Thymus (tissue), 11 donors: ENCODE data around the gene ZNRF1. TPM values are rescaled to one million over a fixed set of nuclear protein-coding genes. Genes with fewer than 3 reads are reported as not detected.

ENCODE experiments used
- DNase-seq, 9 donors: peaks; one replicate each; pipeline ENCODE4 v3.0.0-alpha.2; 2013; ENCODE audit warnings: low spot score in 9 of 9, low read depth in 6 of 9, missing footprints in 1 of 9
- H3K27ac ChIP-seq, 2 donors: one replicate each; pipeline ENCODE4 v1.5.1; 2013; ENCODE audit warnings: control low read depth in 1 of 2, low read depth in 1 of 2, low read length in 1 of 2, mild to moderate bottlenecking in 1 of 2, moderate library complexity in 1 of 2
- H3K27me3 ChIP-seq, 2 donors: one replicate each; pipeline ENCODE4 v1.5.1; 2013; ENCODE audit warnings: low read length in 1 of 2; ENCODE audit not compliant: control insufficient read depth in 2 of 2, insufficient read depth in 1 of 2
- H3K36me3 ChIP-seq, 2 donors: one replicate each; pipeline ENCODE4 v1.5.1; 2013; ENCODE audit warnings: low read length in 1 of 2, mild to moderate bottlenecking in 1 of 2, moderate library complexity in 1 of 2; ENCODE audit not compliant: control insufficient read depth in 2 of 2, insufficient read depth in 2 of 2
- H3K4me1 ChIP-seq, 2 donors: one replicate each; pipeline ENCODE4 v1.5.1; 2013; ENCODE audit warnings: low read length in 2 of 2; ENCODE audit not compliant: control insufficient read depth in 2 of 2, insufficient read depth in 2 of 2
- H3K4me3 ChIP-seq, 2 donors: one replicate each; pipeline ENCODE4 v1.5.1; 2013; ENCODE audit warnings: low read length in 2 of 2, control low read depth in 1 of 2, mild to moderate bottlenecking in 1 of 2
- H3K9me3 ChIP-seq, 2 donors: one replicate each; pipeline ENCODE4 v1.5.1; 2013; ENCODE audit warnings: low read length in 1 of 2, mild to moderate bottlenecking in 1 of 2; ENCODE audit not compliant: control insufficient read depth in 2 of 2, insufficient read depth in 1 of 2
- WGBS: extraction: QIAGEN DNeasy Blood & Tissue Kit; methylation state at CpG from one replicate; pipeline ENCODE4 v1.1.7; 2013; 5-methylcytosine and 5-hydroxymethylcytosine counted together
- polyA plus RNA-seq: library from polyadenylated mRNA; stranded (reverse); fragments of 200-250 nt; gene quantifications from one replicate; pipeline ENCODE4 v1.2.3, GENCODE V29; 2013
- total RNA-seq: library from RNA; stranded (reverse); fragments of 120-200 nt; gene quantifications from one replicate; pipeline ENCODE4 v1.2.4, GENCODE V29; 2013
- donor health status: healthy.

ZNRF1 gene
- total and polyA plus RNA-seq, 2 donors = 26.6 to 39.6 TPM

GRCh38 chr16:75074304-75074793, 75.5 kb downstream of the ZNRF1 start:
- peaks cover 0 to 4% of the 10 kb centered on the region in 2 donors for H3K36me3 ChIP-seq
- peaks cover 72 to 96% of the 10 kb centered on the region in 2 donors for H3K4me1 ChIP-seq
- H3K9me3 ChIP-seq = peaks cover 0 to 10% of the 10 kb centered on the region in 2 donors
- H3K27me3 ChIP-seq = no peaks in the 10 kb centered on the region
- 86% methylated on average over 4 of the region's 4 CpGs for WGBS
- H3K4me3 ChIP-seq = no peak overlapping the region
- H3K27ac ChIP-seq = peak overlapping the region; percentile 91 to 98
- DNase-seq = no peak

- Histone ChIP-seq H3K36me3 (peaks cover 0 to 8% of the 10 kb centered on the region in 2 donors), H3K27ac (peak overlapping the region; percentile 91 to 98), H3K9me3 (peaks cover 0 to 10% of the 10 kb centered on the region in 2 donors), H3K27me3 (no peaks in the 10 kb centered on the region), H3K4me3 (peak overlapping the region; percentile 36 to 41), H3K4me1 (peaks cover 71 to 96% of the 10 kb centered on the region in 2 donors)
- DNase-seq = peak; percentile 85 to 98 (median 94)
- 4% methylated on average over 12 of the region's 12 CpGs for WGBS
These were observed 76.3 kb downstream of the ZNRF1 start for GRCh38 chr16:75074920-75075687.

- DNase-seq = no peak
- H3K27ac ChIP-seq = peak overlapping the region; percentile 94 to 98
- H3K4me3 ChIP-seq = peak overlapping the region; percentile 36 to 41
These were observed 77.0 kb downstream of the ZNRF1 start for GRCh38 chr16:75075688-75076268.

GRCh38 chr16:75078886-75079285, 80.1 kb downstream of the ZNRF1 start:
- Histone ChIP-seq H3K4me1 (peaks cover 66 to 88% of the 10 kb centered on the region in 2 donors), H3K9me3 (peaks cover 0 to 4% of the 10 kb centered on the region in 2 donors)
- 99% methylated on average over 8 of the region's 8 CpGs for WGBS

More at GRCh38 chr16:75075688-75076268, 77.0 kb downstream of the ZNRF1 start:
- Histone ChIP-seq H3K9me3 (peaks cover 0 to 10% of the 10 kb centered on the region in 2 donors), H3K36me3 (peaks cover 0 to 12% of the 10 kb centered on the region in 2 donors), H3K4me1 (peaks cover 71 to 96% of the 10 kb centered on the region in 2 donors), H3K27me3 (no peaks in the 10 kb centered on the region)
- WGBS = 5% methylated on average over 3 of the region's 3 CpGs

GRCh38 chr16:75079346-75079926, 80.6 kb downstream of the ZNRF1 start:
- 99% methylated on average over 7 of the region's 7 CpGs for WGBS
- Histone ChIP-seq H3K27ac (peak overlapping the region in 1 of 2 donors; percentile 27), H3K27me3 (no peaks in the 10 kb centered on the region), H3K9me3 (peaks cover 0 to 4% of the 10 kb centered on the region in 2 donors), H3K4me1 (peaks cover 66 to 87% of the 10 kb centered on the region in 2 donors), H3K4me3 (no peak overlapping the region), H3K36me3 (peaks cover 3 to 19% of the 10 kb centered on the region in 2 donors)
- DNase-seq = no peak

More at GRCh38 chr16:75078886-75079285, 80.1 kb downstream of the ZNRF1 start:
- no peak overlapping the region for H3K4me3 ChIP-seq
- DNase-seq = no peak
- H3K27ac ChIP-seq = no peak overlapping the region
- peaks cover 3 to 18% of the 10 kb centered on the region in 2 donors for H3K36me3 ChIP-seq
- H3K27me3 ChIP-seq = no peaks in the 10 kb centered on the region

GRCh38 chr16:75080205-75081029, 81.6 kb downstream of the ZNRF1 start:
- Histone ChIP-seq H3K27ac (peak overlapping the region in 1 of 2 donors; percentile 7), H3K4me1 (peaks cover 68 to 80% of the 10 kb centered on the region in 2 donors), H3K36me3 (peaks cover 3 to 25% of the 10 kb centered on the region in 2 donors), H3K9me3 (peaks cover 0 to 4% of the 10 kb centered on the region in 2 donors), H3K4me3 (no peak overlapping the region), H3K27me3 (no peaks in the 10 kb centered on the region)
- no peak for DNase-seq
- 98% methylated on average over 8 of the region's 8 CpGs for WGBS

- peaks cover 69 to 80% of the 10 kb centered on the region in 2 donors for H3K4me1 ChIP-seq
- 88% methylated on average over 6 of the region's 6 CpGs for WGBS
- peaks cover 0 to 4% of the 10 kb centered on the region in 2 donors for H3K9me3 ChIP-seq
- peaks cover 3 to 32% of the 10 kb centered on the region in 2 donors for H3K36me3 ChIP-seq
- no peak overlapping the region for H3K4me3 ChIP-seq
- H3K27me3 ChIP-seq = no peaks in the 10 kb centered on the region
- peak overlapping the region in 1 of 2 donors; percentile 12 for H3K27ac ChIP-seq
- DNase-seq = no peak
These were observed 82.5 kb downstream of the ZNRF1 start for GRCh38 chr16:75081179-75081859.

GRCh38 chr16:75083813-75084212, 85.0 kb downstream of the ZNRF1 start:
- peaks cover 3 to 32% of the 10 kb centered on the region in 2 donors for H3K36me3 ChIP-seq
- no peak overlapping the region for H3K4me3 ChIP-seq
- DNase-seq = no peak
- peak overlapping the region; percentile 55 to 90 for H3K27ac ChIP-seq
- H3K27me3 ChIP-seq = no peaks in the 10 kb centered on the region
- WGBS = 98% methylated on average over 5 of the region's 5 CpGs
- H3K4me1 ChIP-seq = peaks cover 77 to 83% of the 10 kb centered on the region in 2 donors
- H3K9me3 ChIP-seq = no peaks in the 10 kb centered on the region
